Testis (tissue), 2 donors: ENCODE results near the gene THOC3.
"Not testable (repeated sequence)": the region's sequence is repeated elsewhere in the genome, so short reads cannot be mapped to it uniquely, and the experiment has no call there.

Experiments
- CTCF ChIP-seq, 3 experiments: fragments of 450-650 bp in 2 of 3; fragments of 200-600 bp in 1 of 3; sonication (generic) in 1 of 3; IDR thresholded peaks; one replicate each; pipeline ENCODE4 v1.5.1; 2016 to 2019; ENCODE audit warnings: antibody characterized with exemption in 3 of 3, mild to moderate bottlenecking in 2 of 3, moderate library complexity in 1 of 3
- POLR2A ChIP-seq: fragments of 450-650 bp; IDR thresholded peaks from one replicate; pipeline ENCODE4 v1.6.1; 2017; ENCODE audit warnings: antibody characterized with exemption, mild to moderate bottlenecking, moderate library complexity

- TF ChIP-seq CTCF (IDR thresholded peaks at IDR 0.05); POLR2A: not testable (repeated sequence)
Measured at GRCh38 chr5:175913835-175914672, 54.1 kb downstream of the THOC3 start.
